NCI-H82 treated with DMSO at 0.1 percent for 48 hours (cell line): Measurements from ENCODE around the gene ZNF354B.
"Not testable (repeated sequence)": the region's sequence is repeated elsewhere in the genome, so short reads cannot be mapped to it uniquely, and the experiment has no call there.

Experiments
- DNase-seq: peaks from one replicate; lab custom pipeline; 2025; ENCODE audit not compliant: unreplicated experiment; lab: John Stamatoyannopoulos, UW

ZNF354B gene

DNA sequence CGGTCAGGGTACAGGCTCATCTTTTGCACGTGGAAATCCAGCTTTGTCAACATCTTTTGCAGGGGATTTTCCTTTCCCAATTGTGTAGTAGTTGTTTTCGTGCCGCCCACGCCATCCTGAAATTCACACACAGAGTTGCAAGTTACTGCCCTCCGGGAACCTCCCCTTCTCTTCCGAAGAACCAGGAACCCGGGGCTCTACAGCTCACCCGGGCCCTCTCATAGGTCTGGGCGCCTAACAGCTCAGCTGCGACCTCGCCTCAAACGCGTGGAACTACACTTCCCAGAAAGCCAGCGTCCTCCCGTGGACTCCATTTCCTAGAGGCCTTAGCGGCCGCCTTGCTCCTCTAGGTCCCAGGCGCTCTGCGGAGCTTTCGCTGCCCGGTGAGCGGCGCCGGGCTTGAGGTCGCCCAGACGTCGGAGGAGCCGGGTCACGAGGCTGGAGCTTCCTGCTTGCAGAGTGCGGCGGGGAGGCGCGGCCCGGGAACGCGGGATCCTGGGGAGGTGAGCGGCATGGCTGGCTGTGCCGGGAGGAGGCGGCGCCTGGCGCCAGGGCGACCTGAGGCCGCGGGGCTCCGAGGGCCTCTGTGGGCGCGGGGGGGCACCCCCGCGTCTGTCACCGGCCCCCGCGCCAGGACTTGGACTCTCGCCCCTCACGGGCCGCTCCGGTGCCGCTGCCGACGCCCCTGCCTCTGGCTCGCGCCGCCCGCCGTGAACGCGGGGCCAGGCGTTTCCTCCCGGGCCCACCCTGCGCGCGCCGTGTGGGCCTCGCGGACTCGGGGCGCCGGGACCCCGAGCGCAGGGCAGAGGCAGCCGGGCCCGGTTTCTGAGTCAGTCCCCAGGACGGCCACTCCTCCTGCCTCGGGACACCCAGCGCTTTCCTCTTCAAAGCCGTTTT lies at the start of gene ZNF354B:
ZNF354B (plus strand) TSS at position 329 of the 897 bp plus-strand sequence. CDS start 1,095 bp downstream, outside the sequence.
- DNase-seq, result peak; percentile 71

DNA sequence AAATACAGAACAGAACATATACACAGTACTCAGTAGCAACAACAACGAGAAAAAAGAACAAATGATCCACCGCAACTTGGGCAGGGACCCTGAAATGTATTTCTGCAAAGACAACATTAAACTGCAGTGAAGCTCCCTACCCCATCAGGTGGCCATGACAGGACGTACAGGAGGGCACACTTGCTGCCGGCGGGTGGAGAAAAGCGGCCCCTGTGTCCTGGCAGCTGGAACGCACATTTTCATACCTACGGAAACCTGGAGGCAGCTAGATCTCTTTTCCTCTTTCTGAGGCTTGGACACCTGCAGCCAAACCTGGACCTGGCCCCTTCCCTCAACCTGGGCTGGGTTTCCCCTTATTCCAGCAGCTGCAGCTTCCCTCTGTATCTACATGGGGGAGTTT lies 42.2 kb upstream of the ZNF354B start:
- DNase-seq, result no peak

DNA sequence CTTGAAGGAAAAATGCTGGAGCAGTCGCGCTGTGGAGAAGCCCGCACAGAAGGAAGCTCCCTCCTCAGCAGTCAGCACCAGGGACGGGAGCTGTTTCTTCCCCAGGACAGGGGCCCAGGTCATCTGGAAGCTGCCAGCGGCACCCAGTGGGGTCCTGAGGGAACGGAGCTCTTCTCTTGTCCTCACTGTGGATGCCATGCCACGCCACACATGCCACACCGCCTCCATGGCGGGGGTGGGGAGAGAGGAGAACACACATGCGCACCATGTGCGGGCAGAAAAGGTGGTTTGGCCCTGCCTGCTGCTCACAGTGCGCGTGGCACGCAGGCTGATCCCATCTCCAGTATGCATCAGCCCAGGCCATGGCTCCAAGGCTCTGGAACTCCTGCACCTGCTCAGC lies 41.7 kb upstream of the ZNF354B start:
- DNase-seq, result no peak

DNA sequence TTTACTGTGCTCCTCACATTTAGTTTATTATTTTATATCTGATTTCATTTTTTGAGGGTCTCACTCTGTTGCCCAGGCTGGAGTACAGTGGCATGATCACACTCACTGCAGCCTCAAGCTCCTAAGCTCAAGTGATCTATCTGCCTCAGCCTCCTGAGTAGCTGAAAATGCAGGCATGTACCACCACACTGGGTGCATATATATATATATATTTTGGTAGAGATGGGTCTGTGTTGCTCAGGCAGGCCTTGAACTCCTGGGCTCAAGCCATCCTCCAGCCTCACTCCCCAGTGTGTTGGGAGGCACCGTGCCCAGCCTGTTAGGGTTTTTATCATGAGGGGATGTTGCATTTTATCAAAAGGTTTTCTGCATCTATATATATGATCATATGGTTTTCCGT lies 39.8 kb upstream of the ZNF354B start:
- no peak for DNase-seq

DNA sequence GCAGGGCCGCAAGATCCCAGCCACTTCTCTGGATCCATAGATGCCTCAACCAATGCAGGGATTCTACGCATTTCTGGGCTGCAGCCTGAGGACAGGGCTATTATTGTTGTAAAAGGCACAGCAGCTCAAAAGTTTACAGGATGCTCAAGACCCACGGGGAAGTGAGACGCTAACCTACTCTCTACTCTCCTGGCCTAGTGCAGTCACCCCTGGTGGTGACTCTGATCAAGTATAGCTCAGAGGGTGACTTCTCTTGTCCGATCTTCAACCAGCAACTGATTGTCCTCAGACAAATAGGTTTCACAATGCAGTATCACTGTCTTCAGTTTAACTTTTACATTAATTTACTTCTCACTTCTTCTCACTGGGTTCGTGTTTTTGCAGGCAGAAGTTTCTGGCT lies 34.3 kb upstream of the ZNF354B start:
- DNase-seq, result no peak

DNA sequence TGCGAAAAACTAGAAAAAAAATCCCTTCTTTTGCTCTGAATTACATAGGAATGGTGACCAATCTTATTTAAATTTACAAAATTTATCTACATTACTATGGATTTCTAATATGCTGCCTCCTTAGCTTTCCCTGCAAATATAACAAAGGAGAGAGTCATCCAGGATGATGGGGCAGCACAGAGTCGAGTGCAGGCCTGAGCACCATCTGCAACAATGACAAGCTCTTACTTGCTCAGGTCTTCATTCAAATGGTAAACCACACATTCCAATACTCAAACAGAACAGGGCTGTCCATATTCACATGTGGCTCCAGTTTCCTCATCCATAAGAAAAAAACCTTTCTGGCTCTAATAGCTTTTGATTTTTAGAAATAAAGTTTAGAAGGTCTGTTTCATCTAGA lies 33.5 kb upstream of the ZNF354B start:
- no peak for DNase-seq

DNA sequence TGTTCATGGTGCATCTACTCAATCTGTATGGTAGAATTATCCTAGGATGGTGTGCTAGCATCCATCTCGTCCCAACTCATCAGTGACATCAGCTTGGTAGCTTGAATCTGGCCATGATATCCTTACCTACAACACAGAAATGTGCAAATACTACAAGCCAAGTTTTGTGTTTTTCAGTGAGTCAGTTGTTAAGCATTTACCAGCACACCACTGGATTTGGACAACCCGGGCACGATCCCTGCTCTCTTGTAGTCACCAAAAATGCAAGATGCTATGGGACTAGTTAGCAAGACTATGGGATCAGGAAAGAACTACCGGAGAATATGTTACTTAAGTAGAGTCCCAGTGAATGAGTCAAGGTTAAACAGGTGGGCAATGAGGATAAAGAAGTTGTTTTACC lies 32.1 kb upstream of the ZNF354B start:
- DNase-seq, result no peak

DNA sequence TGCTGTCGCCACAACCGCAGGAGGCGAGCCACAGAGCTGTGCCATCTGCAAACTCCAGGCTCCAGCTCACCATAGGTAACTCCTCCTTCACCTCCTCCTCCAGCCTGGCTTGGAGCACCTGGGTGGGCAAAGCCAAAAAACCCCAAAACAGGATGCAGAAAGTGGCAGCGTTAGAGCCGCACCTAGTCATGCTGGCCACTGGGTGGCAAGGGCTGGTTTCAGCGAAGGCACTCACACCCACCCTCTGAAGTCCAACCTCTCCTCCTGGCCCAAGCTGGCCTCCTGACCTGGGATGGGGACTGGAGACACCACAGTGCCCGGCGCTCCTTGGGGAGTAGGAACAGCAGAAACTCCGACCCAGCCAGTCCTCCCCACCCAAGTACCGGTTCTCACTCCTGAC lies 28.7 kb upstream of the ZNF354B start:
- DNase-seq, result no peak

DNA sequence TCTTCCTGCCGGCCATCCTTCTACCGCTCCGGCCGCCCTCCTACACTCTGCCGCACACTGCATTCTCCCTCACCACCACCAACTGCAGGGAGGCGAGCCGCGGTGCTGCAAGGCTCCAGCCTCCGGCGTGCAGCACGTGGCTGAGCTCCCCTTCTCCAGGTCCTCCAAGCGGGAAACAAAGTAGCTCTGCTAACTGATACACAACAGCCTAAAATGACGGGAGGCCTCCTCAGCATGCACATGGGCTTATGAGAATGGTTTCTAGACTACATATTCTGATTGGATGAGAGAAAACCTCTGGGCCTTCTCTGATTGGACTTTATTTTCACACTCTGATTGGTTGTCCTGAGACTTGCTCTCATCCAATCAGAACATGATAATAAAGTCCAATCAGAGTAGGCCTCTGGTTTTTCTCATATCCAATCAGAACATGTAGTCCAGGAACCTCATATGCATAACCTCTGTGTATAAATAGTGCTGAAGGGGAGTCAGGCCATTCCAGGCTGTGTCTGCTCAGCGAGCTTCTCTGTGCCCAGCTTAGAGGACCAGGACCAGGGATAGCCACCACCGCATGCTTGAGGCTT lies 27.0 kb upstream of the ZNF354B start:
- DNase-seq, result no peak

DNA sequence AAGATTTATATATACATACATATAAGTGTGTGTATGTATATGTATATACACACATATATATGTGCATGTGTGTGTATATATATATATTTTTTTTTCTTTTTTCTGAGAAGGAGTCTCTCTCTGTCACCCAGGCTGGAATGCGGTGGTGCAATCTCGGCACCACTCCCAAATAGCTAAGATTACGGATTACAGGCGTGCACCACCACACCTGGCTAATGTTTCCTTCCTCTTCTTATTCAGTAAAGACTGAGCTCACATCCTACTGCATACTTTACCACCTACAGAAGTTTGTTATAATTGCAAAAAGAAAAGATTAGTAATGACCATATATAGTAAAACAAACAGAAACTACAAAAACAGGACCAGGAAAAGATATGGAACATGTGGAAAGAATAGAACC lies 23.1 kb upstream of the ZNF354B start:
- no peak for DNase-seq

DNA sequence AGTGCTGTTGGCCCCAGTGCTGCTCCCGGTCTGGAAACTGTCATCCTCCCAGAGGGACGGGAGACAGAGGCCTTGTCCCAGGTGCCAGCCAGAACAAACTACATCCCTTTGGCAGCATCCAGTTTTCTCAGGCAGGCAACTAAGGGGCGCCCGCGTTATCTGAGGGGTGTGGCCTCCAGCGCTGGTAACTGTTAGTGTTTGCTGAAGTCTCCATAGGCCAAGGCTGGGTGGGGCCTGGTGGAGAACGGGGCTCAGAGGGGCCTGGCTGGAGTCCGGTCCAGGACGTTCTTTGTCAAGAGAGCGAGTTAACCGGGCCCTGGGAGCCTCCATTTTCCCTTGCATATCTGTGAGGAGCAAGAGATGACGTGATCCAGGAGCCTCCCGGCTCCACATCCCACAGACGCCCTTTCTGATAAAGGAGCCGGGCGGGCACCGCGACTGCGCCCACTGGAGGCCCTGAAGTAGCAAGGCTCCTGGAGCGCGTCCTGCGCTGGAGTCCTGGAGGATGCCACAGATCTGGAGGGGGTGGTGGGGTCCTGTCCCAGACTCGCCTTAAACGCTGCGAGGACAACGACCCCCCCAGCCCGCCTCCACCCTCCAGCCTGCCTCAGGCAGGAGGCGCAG lies 20.9 kb upstream of the ZNF354B start:
- not testable (repeated sequence) for DNase-seq

DNA sequence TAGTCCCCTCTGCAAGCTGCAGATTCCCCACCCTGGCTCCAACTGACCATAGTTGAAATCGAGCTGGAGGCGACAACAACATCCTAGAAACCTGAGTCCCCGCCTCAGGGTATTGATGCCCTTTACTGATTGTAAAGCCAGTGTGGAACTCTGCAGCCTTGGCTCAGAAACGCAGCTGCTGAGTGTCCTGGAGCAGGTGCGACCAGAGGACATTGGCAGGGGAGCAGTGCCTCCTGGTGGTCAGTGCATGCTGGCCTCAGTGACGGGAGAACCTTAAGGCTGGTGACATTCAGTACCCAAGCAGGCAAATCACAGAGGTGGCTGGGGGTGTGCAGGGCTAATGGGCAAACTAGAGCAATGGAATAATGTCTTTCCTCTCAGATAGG lies 20.4 kb upstream of the ZNF354B start:
- DNase-seq, result no peak

DNA sequence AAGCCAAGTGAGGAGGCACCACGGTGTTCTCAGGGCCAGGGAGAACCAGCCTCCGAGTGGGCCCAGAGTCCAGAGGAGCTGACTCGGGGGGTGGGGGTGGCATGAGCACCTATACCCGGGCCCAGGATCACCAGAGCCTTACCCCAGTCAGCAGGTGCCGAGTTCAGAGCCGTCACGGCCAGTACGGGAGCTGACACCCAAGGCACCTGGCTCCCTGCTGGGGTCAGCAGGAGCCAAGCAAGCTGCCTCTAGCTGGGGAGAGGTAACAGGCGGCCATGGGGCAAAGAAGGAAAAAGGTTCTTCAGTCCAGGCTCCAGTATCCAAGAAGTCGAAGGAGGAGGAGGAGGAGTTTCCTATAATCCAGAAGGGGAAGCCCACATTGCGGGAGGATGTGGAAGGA lies 19.4 kb upstream of the ZNF354B start:
- not testable (repeated sequence) for DNase-seq

DNA sequence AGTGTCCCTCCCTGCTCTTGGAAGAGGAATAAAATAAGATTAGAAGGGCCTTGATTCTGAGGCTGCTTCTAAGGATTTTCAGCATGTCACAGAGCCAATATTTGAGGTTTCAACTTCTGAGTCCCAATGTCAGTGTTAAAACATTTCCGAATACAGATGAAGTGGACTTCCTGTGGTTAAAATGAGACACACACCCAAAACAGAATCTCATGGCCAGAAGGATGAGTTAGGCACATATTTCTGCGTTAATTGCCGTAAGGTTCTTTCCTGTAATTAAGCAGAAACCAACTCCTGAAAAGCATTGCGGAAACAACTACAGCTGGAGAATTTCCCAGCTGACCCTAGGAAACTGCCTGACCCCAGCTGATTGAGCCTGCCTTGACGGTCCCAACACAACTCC lies 10.4 kb upstream of the ZNF354B start:
- no peak for DNase-seq

DNA sequence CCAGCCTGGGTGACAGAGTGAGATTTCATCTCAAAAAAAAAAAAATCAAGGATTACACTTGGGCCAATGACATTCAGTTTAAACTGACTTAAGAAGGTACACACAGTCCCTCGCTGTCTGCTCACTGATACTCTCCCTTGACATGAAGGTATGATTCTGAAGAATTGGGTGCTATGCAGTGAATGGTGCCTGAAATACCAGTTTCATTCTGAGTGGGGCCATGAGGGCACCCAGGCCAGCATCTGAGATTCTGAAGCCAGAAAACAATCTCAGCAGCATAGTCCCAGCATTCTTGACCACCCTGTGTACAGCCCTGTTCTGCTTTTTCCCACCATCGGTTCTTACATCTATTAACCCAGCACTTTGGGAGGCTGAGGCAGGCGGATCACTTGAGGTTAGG lies 7.8 kb upstream of the ZNF354B start:
- no peak for DNase-seq

DNA sequence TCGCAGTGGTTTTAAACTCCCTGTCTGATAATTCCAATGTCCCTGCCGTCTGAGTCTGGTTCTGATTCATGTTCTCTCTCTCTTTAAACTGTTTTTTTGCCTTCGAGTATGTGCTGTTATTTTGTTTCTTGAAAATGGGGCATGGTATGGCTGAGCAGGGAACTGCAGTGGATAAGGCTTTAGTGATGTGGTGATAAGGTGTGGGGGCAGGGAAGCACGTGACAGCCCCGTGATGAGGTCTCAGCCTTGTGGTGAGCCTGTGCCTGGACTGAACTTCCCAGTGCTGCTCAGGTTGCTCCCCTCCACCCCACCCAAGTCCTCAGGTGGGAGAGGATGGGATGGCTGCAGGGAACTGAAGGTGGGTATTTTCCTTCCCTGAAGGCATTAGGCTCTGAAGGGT lies 5.5 kb upstream of the ZNF354B start:
- DNase-seq, result no peak

DNA sequence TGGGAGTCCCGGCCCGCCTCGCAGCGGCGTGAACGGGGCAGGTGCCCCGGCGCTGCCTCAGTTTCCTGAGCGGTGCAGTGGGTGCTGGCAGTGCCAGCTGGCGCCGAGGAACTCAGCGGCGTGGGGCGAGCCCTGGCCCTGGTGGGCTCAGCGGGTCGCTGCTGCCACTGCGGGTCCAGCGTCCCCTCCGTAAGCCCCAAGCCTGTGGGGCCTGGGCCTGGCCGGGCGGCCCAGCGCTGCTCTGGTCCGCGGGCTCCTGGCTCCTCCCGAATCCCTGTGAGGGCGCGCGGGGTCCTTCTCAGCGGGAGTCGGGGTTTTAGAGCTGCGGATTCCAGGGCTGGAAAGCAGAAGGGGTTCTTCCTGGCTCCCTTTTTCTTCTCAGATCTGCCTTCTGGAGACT lies 862 bp downstream of the ZNF354B start:
- DNase-seq, result not testable (repeated sequence)

DNA sequence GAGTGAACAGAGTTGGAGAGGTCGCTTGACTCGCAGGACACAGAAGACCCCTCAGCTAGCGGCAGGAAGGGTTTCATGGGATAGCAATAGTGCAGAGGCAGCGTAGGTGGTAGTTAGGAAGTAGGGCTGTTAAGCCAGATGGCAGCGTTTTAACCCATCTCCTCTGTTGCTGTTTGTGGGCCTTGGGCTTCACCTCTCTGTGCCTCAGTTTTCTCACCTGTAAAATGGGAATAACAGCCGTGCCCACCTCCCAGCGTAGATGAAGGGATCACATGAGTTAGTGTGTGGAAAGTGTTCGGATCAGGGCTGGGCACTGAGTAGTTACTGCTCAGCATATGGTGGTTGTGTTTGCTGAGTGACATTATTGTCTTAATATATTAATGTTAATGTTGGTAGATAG lies 1.9 kb downstream of the ZNF354B start:
- DNase-seq, result no peak

DNA sequence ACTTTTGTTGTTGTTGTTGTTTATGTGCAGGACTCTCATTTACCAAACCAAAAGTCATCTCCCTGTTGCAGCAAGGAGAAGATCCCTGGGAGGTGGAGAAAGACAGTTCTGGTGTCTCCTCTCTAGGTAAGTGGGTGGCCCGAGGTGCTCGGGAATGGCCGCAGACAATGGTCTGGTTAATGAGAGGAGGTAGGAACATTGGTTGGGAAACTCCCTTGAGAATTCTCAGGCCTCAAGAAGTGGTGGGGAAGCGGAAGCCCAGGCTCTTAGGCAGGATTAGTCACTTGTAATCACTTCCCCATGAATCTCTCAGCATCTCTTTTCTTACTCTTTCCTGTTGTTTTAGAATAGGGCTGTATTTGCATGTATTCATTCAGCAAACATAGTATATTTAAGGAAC lies 7.2 kb downstream of the ZNF354B start:
- DNase-seq, result no peak

DNA sequence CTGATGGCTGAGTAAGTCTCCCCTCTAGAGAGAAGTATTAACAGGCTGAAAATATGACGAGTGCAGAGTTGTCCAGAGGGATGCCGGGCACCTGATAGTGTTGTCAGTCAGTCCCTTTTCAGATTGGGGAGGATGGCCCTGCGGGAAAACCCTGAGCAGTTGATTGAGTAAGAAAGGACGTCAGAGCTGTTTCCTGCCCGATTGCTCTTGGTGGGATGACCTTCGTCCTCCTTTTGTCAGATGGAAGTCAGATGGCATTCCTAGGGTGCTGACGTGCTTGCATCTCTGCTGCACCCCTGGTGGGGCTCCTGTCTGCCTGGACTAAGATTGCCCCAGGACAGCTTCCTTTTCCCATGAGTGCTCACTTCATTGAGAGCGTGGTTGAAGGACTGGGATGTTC lies 9.8 kb downstream of the ZNF354B start:
- no peak for DNase-seq

DNA sequence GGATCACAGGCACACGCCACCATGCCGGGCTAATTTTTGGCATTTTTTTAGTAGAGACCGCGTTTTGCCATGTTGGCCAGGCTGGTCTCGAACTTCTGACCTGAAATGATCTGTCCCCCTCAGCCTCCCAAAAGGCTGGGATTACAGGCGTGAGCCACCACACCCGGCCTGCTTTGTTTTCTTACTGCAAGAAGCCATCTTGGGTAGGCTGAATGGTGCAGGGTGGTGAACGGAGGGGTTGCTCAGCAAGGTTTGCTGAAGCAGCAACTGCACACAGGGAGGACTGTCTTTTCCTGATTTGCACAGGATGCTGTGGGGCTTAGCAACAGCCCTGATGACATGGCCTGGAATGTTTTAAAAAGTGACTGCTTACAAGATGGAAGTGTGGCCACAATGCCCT lies 10.7 kb downstream of the ZNF354B start:
- DNase-seq, result no peak

DNA sequence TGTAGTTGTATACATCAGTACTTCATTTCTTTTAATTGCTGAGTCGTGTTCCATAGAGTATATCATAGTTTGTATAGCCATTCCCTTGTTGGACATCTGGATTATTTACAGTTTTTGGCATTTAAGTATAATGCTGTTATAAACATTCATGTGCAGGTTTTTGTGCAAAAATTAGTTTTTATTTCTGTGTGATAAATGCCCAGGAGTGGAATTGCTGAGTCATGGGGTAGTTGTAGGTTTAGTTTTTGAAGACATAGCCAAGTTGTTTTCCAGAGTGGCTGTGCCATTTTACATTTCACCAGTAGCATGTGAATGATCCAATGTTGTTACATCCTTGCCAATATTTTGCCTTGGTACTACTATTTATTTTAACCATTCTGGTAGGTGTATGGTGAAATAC lies 12.5 kb downstream of the ZNF354B start:
- DNase-seq, result no peak
